ENCODE measurements around the gene DNM2. TPM values are rescaled to one million over a fixed set of nuclear protein-coding genes. Genes with fewer than 3 reads are reported as not detected.
"Not testable (repeated sequence)": the region's sequence is repeated elsewhere in the genome, so short reads cannot be mapped to it uniquely, and the experiment has no call there.

The DNM2 gene
- total RNA-seq, 2 experiments from 2014 or later: 249 to 259 TPM

GRCh38 chr19:10846500-10847202 lies 128.8 kb downstream of the DNM2 start:
- DNase-seq (no peak), ATAC-seq (ENCODE audit: low read depth) (no peak)
- Mint-ChIP-seq H3K9me3 (peaks cover 5% of the 10 kb centered on the region), H3K4me3 (no peak overlapping the region), H3K27ac (no peak overlapping the region), H3K36me3 (peaks cover 8% of the 10 kb centered on the region), H3K27me3 (peaks cover 3% of the 10 kb centered on the region), H3K4me1 (peaks cover 9% of the 10 kb centered on the region)
- POLR2A ChIA-PET: interaction anchor here (1.8 kb wide), 1 partner anchor 11 kb away, joined by 5 read pairs; the partner anchor contains the start of gene TMED1

GRCh38 chr19:10848230-10848856 lies 130.5 kb downstream of the DNM2 start, which contains the start of gene C19orf38:
Gene C19orf38 (plus strand): TSS chr19:10848415. CDS start chr19:10848509, 94 bp downstream.
- Mint-ChIP-seq H3K4me3 (peak within 1 kb of the TSS; percentile 46), H3K36me3 (peaks cover 8% of the 10 kb centered on the region), H3K9me3 (peaks cover 5% of the 10 kb centered on the region), H3K27ac (peak within 1 kb of the TSS; percentile 77), H3K4me1 (peaks cover 9% of the 10 kb centered on the region), H3K27me3 (peaks cover 3% of the 10 kb centered on the region)
- DNase-seq (no peak), ATAC-seq (ENCODE audit: low read depth) (peak; percentile 68)
- POLR2A ChIA-PET: no interaction called here

GRCh38 chr19:10850631-10851030 lies 132.8 kb downstream of the DNM2 start:
- no peak overlapping the region for H3K4me3 Mint-ChIP-seq
- no peak for ATAC-seq (ENCODE audit: low read depth)
- H3K4me1 Mint-ChIP-seq: peaks cover 8% of the 10 kb centered on the region
- H3K9me3 Mint-ChIP-seq: peaks cover 5% of the 10 kb centered on the region
- peaks cover 8% of the 10 kb centered on the region for H3K36me3 Mint-ChIP-seq
- DNase-seq: no peak
- POLR2A ChIA-PET: no interaction called here
- no peaks in the 10 kb centered on the region for H3K27me3 Mint-ChIP-seq
- no peak overlapping the region for H3K27ac Mint-ChIP-seq

GRCh38 chr19:10852098-10852800 lies 134.4 kb downstream of the DNM2 start:
- Mint-ChIP-seq H3K27ac (no peak overlapping the region), H3K9me3 (no peaks in the 10 kb centered on the region), H3K27me3 (no peaks in the 10 kb centered on the region), H3K36me3 (peaks cover 2% of the 10 kb centered on the region), H3K4me3 (no peak overlapping the region), H3K4me1 (peaks cover 8% of the 10 kb centered on the region)
- ATAC-seq (ENCODE audit: low read depth) (no peak), DNase-seq (no peak)
- POLR2A ChIA-PET: no interaction called here

- Mint-ChIP-seq H3K9me3 (no peaks in the 10 kb centered on the region), H3K27me3 (no peaks in the 10 kb centered on the region), H3K36me3 (no peaks in the 10 kb centered on the region), H3K4me3 (no peak overlapping the region), H3K4me1 (peaks cover 6% of the 10 kb centered on the region), H3K27ac (no peak overlapping the region)
- ATAC-seq (ENCODE audit: low read depth): no peak
- no peak for DNase-seq
- POLR2A ChIA-PET: no interaction called here
These were observed 135.1 kb downstream of the DNM2 start for GRCh38 chr19:10852941-10853340.

- no peaks in the 10 kb centered on the region for H3K4me1 Mint-ChIP-seq
- no peaks in the 10 kb centered on the region for H3K36me3 Mint-ChIP-seq
- DNase-seq (no peak), ATAC-seq (ENCODE audit: low read depth) (no peak)
- POLR2A ChIA-PET: no interaction called here
- no peaks in the 10 kb centered on the region for H3K9me3 Mint-ChIP-seq
- H3K27ac Mint-ChIP-seq: no peak overlapping the region
- no peak overlapping the region for H3K4me3 Mint-ChIP-seq
- no peaks in the 10 kb centered on the region for H3K27me3 Mint-ChIP-seq
These were observed 136.6 kb downstream of the DNM2 start for GRCh38 chr19:10854350-10855089.

GRCh38 chr19:10855879-10856522 lies 138.1 kb downstream of the DNM2 start:
- no peaks in the 10 kb centered on the region for H3K27me3 Mint-ChIP-seq
- POLR2A ChIA-PET: interaction anchor here (1.8 kb wide), 1 partner anchor 20 kb away, joined by 5 read pairs; the partner anchor contains the start of gene TMED1
- H3K4me1 Mint-ChIP-seq: no peaks in the 10 kb centered on the region
- H3K9me3 Mint-ChIP-seq: no peaks in the 10 kb centered on the region
- H3K27ac Mint-ChIP-seq: no peak overlapping the region
- H3K36me3 Mint-ChIP-seq: no peaks in the 10 kb centered on the region
- no peak overlapping the region for H3K4me3 Mint-ChIP-seq
- ATAC-seq (ENCODE audit: low read depth) (peak; percentile 50), DNase-seq (no peak)

GRCh38 chr19:10856899-10857298 lies 139.0 kb downstream of the DNM2 start:
- H3K27me3 Mint-ChIP-seq; ATAC-seq (ENCODE audit: low read depth); H3K9me3 Mint-ChIP-seq; H3K27ac Mint-ChIP-seq; DNase-seq; H3K4me1 Mint-ChIP-seq; H3K36me3 Mint-ChIP-seq; H3K4me3 Mint-ChIP-seq: not testable (repeated sequence)
- POLR2A ChIA-PET: interaction anchor here (1.8 kb wide), 1 partner anchor 21 kb away, joined by 5 read pairs; the partner anchor contains the start of gene TMED1

GRCh38 chr19:10858204-10858828 lies 140.4 kb downstream of the DNM2 start:
- H3K9me3 Mint-ChIP-seq: no peaks in the 10 kb centered on the region
- POLR2A ChIA-PET: interaction anchor here (0.6 kb wide), 1 partner anchor 9 kb away, joined by 4 read pairs; no protein-coding TSS in a partner anchor
- no peak overlapping the region for H3K27ac Mint-ChIP-seq

GRCh38 chr19:10861103-10861651 lies 143.3 kb downstream of the DNM2 start:
- H3K27me3 Mint-ChIP-seq: no peaks in the 10 kb centered on the region
- peaks cover 13% of the 10 kb centered on the region for H3K4me1 Mint-ChIP-seq
- H3K27ac Mint-ChIP-seq: no peak overlapping the region
- H3K36me3 Mint-ChIP-seq: no peaks in the 10 kb centered on the region
- POLR2A ChIA-PET: interaction anchor here (0.5 to 0.7 kb wide), 2 partner anchors 54 to 112 kb away, joined by 5 to 8 read pairs; no protein-coding TSS in a partner anchor
- DNase-seq (no peak), ATAC-seq (ENCODE audit: low read depth) (peak; percentile 44)
- no peaks in the 10 kb centered on the region for H3K9me3 Mint-ChIP-seq
- H3K4me3 Mint-ChIP-seq: no peak overlapping the region

More at GRCh38 chr19:10858204-10858828, 140.4 kb downstream of the DNM2 start:
- H3K36me3 Mint-ChIP-seq: no peaks in the 10 kb centered on the region
- H3K4me3 Mint-ChIP-seq: no peak overlapping the region
- DNase-seq (peak; percentile 65), ATAC-seq (ENCODE audit: low read depth) (no peak)
- H3K4me1 Mint-ChIP-seq: peaks cover 4% of the 10 kb centered on the region
- no peaks in the 10 kb centered on the region for H3K27me3 Mint-ChIP-seq

- Mint-ChIP-seq H3K9me3 (no peaks in the 10 kb centered on the region), H3K27ac (no peak overlapping the region)
These were observed 144.8 kb downstream of the DNM2 start for GRCh38 chr19:10862561-10863106.

More at GRCh38 chr19:10862561-10863106, 144.8 kb downstream of the DNM2 start:
- DNase-seq: no peak
- Mint-ChIP-seq H3K4me3 (no peak overlapping the region), H3K27me3 (no peaks in the 10 kb centered on the region), H3K36me3 (no peaks in the 10 kb centered on the region), H3K4me1 (peaks cover 16% of the 10 kb centered on the region)
- ATAC-seq (ENCODE audit: low read depth): no peak
- POLR2A ChIA-PET: interaction anchor here (1.7 to 2.2 kb wide), 2 partner anchors 145 to 161 kb away, joined by 6 to 21 read pairs; partner anchors contain the start of genes DNM2 and QTRT1

All from activated naive CD8-positive, alpha-beta T cell treated with anti-CD3 and anti-CD28 coated beads, Interleukin-2, amount 10 ng/mL, durations not matched to agents 7 days and 5 days (primary cell).